Choroid plexus epithelial cell (primary cell): Measurements from ENCODE around the gene KLF7.

Experiments used
- DNase-seq: peaks from one replicate; pipeline ENCODE4 v3.0.0-alpha.2; 2010; ENCODE audit warnings: low read depth
- H3K4me3 ChIP-seq: 2 replicates; pipeline ENCODE4 v1.5.1; 2011; ENCODE audit warnings: low read depth, mild to moderate bottlenecking, control low read depth, low read length, moderate library complexity
- TF ChIP-seq, protein P1 (sequence below): conservative IDR thresholded peaks from 2 replicates; pipeline ENCODE4 v1.5.1; 2011; ENCODE audit warnings: low read depth, mild to moderate bottlenecking, control low read depth, inconsistent platforms, low read length, moderate library complexity

KLF7 gene

DNA sequence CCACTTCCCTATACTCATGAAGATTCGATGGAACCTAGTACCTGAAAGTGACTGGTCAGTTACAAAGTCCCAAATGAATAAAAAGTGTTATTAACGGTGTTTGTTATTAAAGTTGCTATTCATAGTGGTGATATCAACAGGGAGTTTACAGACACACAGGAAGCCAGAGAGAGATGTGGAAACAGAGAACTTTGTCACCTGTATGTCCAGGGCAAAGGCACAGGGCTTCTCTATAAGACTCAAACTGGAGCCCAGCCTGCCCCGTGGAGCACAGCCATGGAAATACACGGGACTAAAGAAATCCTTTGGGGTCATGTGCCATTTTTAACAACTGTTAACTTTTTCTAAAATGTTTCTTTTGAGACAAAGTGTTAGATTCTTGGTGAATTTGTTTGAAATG, 68.5 kb downstream of the KLF7 start:
- DNase-seq = no peak
- TF ChIP-seq, protein P1, sequence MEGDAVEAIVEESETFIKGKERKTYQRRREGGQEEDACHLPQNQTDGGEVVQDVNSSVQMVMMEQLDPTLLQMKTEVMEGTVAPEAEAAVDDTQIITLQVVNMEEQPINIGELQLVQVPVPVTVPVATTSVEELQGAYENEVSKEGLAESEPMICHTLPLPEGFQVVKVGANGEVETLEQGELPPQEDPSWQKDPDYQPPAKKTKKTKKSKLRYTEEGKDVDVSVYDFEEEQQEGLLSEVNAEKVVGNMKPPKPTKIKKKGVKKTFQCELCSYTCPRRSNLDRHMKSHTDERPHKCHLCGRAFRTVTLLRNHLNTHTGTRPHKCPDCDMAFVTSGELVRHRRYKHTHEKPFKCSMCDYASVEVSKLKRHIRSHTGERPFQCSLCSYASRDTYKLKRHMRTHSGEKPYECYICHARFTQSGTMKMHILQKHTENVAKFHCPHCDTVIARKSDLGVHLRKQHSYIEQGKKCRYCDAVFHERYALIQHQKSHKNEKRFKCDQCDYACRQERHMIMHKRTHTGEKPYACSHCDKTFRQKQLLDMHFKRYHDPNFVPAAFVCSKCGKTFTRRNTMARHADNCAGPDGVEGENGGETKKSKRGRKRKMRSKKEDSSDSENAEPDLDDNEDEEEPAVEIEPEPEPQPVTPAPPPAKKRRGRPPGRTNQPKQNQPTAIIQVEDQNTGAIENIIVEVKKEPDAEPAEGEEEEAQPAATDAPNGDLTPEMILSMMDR = no peak
- no peak overlapping the region for H3K4me3 ChIP-seq

DNA sequence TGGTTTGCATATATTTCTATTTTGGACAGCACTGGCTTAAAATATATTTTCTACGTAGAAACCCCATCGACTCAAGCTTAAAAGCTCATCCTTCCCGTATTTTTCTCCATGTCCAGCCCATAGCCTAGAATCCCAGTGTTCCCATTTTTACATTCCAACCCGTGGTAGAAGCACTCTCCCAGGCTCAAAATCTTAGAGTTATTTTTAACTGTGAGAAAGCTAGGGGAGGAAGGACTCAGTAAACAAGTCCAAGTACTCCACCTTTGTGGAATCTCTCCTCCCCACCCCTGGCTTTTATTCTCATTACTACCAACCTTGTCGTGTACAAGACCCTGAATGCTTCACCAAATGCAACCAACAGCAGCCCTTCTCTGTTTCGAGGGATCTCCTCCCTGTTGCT, 69.8 kb downstream of the KLF7 start:
- no peak for DNase-seq
- TF ChIP-seq, protein P1 = no peak
- H3K4me3 ChIP-seq = no peak overlapping the region

DNA sequence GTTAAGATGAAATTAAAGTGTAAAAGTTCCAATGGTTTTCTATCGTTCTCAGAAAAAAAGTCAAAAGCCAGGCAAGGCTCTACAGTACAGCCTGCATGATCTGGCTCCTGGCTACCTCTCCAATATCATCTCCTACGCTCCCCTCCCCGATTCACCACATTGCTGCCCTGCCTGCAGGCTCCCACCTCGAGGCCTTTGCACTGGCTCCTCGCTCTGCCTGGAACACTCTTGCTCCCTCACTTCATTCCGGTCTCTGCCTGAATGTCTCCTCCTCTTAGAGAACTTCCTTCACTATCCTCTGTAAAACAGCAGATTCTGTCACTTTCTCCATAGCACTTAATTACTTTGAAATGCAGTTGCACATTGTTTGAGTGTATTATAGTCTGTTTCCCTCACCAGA, 72.5 kb downstream of the KLF7 start:
- no peak overlapping the region for H3K4me3 ChIP-seq
- DNase-seq = no peak
- TF ChIP-seq, protein P1 = no peak

DNA sequence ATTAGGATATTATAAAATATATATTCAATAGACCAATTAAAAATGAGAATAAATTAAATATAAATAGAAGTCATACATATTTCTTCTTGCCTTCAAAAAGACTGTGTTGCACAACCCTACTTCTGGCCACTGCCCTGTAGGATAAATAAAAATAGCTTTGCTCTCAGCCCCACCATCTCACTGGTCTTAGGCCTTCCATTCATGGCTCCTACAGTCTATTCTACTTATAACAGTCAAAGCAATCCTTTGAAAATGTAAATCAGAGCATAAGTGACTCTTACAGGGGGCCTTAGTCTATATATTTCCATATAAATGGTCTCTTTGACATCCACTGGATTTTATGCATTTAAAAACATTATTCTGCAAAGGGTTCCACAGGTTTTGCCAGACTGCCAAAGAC, 72.9 kb downstream of the KLF7 start:
- TF ChIP-seq, protein P1 = no peak
- no peak overlapping the region for H3K4me3 ChIP-seq
- peak; percentile 46 for DNase-seq

DNA sequence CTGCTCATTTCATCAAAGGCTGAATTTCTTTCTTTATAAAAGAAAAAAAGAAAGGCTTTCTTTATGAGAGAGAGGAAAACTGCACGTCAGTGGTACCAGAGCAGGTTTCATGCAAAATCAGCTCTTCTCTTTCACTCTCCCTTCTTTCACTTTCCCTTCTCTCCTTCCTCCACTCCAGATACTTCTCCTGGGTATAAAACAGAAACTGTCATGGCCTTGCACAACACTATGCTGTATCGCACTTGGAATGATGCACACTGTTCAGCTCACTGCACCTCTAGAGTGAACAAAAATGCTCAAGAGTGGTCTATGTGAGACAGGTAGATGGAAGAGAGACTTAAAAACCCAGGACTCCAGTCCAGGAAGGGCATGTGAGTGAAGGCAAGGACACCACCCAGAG, 73.8 kb downstream of the KLF7 start:
- H3K4me3 ChIP-seq = no peak overlapping the region
- TF ChIP-seq, protein P1 = no peak
- DNase-seq = no peak

DNA sequence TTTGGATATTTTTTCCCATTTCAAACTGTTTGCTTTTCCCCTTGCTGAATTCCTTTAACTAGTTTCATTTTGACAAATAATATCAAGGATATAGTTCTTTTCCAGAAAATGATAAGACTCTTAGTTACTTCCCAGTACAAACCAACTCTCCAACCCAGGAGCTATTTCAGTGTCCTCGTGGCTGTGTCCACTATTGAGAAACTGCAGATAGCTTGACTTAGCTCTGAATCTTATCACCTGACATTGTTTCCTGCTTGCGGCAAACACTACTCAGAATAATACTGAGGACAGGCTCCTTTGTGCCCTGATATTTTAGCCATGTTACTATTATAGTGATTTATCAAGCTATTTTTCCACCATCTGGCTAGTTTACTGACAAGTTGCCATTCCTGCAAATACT, 74.6 kb downstream of the KLF7 start:
- H3K4me3 ChIP-seq = no peak overlapping the region
- peak; percentile 35 for DNase-seq
- TF ChIP-seq, protein P1 = no peak

DNA sequence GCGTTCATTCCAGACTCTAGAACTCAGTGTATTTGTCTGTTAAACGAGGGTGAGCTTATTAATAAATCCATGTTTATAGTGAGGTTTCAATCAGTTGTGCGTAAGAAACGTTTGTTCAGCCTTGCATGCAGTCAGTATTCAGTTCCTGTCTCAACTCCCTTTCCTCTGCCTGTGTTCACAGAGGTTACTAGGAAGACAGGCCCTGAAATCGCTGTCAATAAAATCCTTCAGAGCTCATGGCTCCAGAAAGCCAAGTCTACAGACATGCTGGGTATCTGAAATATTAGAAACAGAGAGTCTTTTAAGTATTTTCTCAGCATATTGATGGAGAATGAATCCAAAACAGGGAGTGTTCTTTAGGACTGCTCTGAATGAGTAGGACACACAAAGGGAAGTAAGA, 75.4 kb downstream of the KLF7 start:
- H3K4me3 ChIP-seq = no peak overlapping the region
- no peak for DNase-seq
- TF ChIP-seq, protein P1 = no peak
